Measurements from ENCODE around the gene CDC42BPA. TPM values are rescaled to one million over a fixed set of nuclear protein-coding genes. Genes with fewer than 3 reads are reported as not detected.

CDC42BPA gene
- total and polyA plus RNA-seq, 9 of the 15 experiments (the other 6 are each of a cell fraction or from before 2014, with no cell fraction given) = 8.0 to 77.5 (median 52.1) TPM

- TF ChIP-seq, protein P1, sequence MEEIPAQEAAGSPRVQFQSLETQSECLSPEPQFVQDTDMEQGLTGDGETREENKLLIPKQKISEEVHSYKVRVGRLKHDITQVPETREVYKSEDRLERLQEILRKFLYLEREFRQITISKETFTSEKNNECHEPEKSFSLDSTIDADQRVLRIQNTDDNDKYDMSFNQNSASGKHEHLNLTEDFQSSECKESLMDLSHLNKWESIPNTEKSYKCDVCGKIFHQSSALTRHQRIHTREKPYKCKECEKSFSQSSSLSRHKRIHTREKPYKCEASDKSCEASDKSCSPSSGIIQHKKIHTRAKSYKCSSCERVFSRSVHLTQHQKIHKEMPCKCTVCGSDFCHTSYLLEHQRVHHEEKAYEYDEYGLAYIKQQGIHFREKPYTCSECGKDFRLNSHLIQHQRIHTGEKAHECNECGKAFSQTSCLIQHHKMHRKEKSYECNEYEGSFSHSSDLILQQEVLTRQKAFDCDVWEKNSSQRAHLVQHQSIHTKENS (CRISPR knock-in tag; IDR thresholded peaks at IDR 0.05) = no peak
- TF ChIP-seq JUN (IDR thresholded peaks at IDR 0.05; ENCODE audit: borderline replicate concordance, low read depth, low read length) = no peak
- no peak for TF ChIP-seq JUN (CRISPR knock-in tag; IDR thresholded peaks at IDR 0.05; ENCODE audit: borderline replicate concordance)
- TF ChIP-seq WHSC1 (IDR thresholded peaks at IDR 0.05; ENCODE audit: low read length) = no peak
Observed at GRCh38 chr1:226973371-226973897, 344.9 kb downstream of the CDC42BPA start (continued).

- FAIRE-seq = no peak
- H3K27me3 ChIP-seq (ENCODE audit: control insufficient read depth in 2 of 2, insufficient read depth in 2 of 2, low read length in 2 of 2) = no peaks in the 10 kb centered on the region
- no peak for DNase-seq (ENCODE audit: extremely low read depth in 1 of 4, low spot score in 3 of 4)
- H3K4me1 ChIP-seq (replicated peaks in 1 of 2; ENCODE audit: control insufficient read depth in 2 of 2, insufficient read depth in 2 of 2, low read length in 2 of 2) = peaks cover 0 to 6% of the 10 kb centered on the region in 2 experiments; a peak in 1 of 5 replicates
- no peaks in the 10 kb centered on the region; the same call in 1 of the 2 replicates for H4K20me1 ChIP-seq (replicated peaks; ENCODE audit: control insufficient read depth, insufficient read depth, low read length)
- H3K9me3 ChIP-seq (replicated peaks; ENCODE audit: control insufficient read depth, insufficient read depth, low read depth, low read length) = no peaks in the 10 kb centered on the region
- ChIA-PET POLR2A (interaction anchor here (0.8 kb wide), 1 partner anchor 37 kb away, joined by 3 read pairs; no protein-coding TSS in a partner anchor), CTCF (ENCODE audit: low intra/inter-chr PET ratio) (no interaction called here)
- H3K4me2 ChIP-seq (ENCODE audit: insufficient read depth, low read length) = no peak overlapping the region
- intact Hi-C loops (cut with micrococcal nuclease) = no loop called here
- no TSS peak for BruUV-seq (replicated peaks)
- in situ Hi-C loops (cut with MboI) = no loop called here
- H3K36me3 ChIP-seq (ENCODE audit: control insufficient read depth, insufficient read depth, low read length) = peaks cover 8% of the 10 kb centered on the region; the same call in 2 of the 3 replicates
- H3K9me1 ChIP-seq (ENCODE audit: control insufficient read depth, insufficient read depth, low read length) = no peaks in the 10 kb centered on the region
- no peak for ATAC-seq
- H3K79me2 ChIP-seq (ENCODE audit: control insufficient read depth, insufficient read depth, low read length) = no peaks in the 10 kb centered on the region
- 88% methylated on average over 6 of the region's 6 CpGs for WGBS (ENCODE audit: insufficient coverage, low coverage, missing lambda C conversion rate)
- no peak overlapping the region for H3K27ac ChIP-seq (ENCODE audit: extremely low read depth, low read depth, low read length)
- H3K4me3 ChIP-seq = no peak overlapping the region
- no peak overlapping the region for H2AFZ ChIP-seq (ENCODE audit: low read depth, low read length)
- peak overlapping the region in 1 of 2 experiments; percentile 74; a peak in 2 of 4 replicates for H3K9ac ChIP-seq (ENCODE audit: insufficient read depth in 1 of 2, low read depth in 2 of 2, low read length in 2 of 2)
- TF ChIP-seq, protein P2, sequence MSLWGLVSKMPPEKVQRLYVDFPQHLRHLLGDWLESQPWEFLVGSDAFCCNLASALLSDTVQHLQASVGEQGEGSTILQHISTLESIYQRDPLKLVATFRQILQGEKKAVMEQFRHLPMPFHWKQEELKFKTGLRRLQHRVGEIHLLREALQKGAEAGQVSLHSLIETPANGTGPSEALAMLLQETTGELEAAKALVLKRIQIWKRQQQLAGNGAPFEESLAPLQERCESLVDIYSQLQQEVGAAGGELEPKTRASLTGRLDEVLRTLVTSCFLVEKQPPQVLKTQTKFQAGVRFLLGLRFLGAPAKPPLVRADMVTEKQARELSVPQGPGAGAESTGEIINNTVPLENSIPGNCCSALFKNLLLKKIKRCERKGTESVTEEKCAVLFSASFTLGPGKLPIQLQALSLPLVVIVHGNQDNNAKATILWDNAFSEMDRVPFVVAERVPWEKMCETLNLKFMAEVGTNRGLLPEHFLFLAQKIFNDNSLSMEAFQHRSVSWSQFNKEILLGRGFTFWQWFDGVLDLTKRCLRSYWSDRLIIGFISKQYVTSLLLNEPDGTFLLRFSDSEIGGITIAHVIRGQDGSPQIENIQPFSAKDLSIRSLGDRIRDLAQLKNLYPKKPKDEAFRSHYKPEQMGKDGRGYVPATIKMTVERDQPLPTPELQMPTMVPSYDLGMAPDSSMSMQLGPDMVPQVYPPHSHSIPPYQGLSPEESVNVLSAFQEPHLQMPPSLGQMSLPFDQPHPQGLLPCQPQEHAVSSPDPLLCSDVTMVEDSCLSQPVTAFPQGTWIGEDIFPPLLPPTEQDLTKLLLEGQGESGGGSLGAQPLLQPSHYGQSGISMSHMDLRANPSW (CRISPR knock-in tag; IDR thresholded peaks at IDR 0.05) = no peak
- TF ChIP-seq, protein P3, sequence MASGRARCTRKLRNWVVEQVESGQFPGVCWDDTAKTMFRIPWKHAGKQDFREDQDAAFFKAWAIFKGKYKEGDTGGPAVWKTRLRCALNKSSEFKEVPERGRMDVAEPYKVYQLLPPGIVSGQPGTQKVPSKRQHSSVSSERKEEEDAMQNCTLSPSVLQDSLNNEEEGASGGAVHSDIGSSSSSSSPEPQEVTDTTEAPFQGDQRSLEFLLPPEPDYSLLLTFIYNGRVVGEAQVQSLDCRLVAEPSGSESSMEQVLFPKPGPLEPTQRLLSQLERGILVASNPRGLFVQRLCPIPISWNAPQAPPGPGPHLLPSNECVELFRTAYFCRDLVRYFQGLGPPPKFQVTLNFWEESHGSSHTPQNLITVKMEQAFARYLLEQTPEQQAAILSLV (tag; IDR thresholded peaks at IDR 0.05) = no peak
- TF ChIP-seq RAD51 (IDR thresholded peaks at IDR 0.05; ENCODE audit: borderline replicate concordance, low read depth) (no peak), CCAR2 (IDR thresholded peaks at IDR 0.05; ENCODE audit: low read depth, low read length) (no peak), ZNF717 (CRISPR knock-in tag; IDR thresholded peaks at IDR 0.05) (no peak), SREBF2 (CRISPR knock-in tag; IDR thresholded peaks at IDR 0.05) (no peak), POLR2G (IDR thresholded peaks at IDR 0.05; ENCODE audit: low read depth, low read length) (no peak), RBM15 (IDR thresholded peaks at IDR 0.05; ENCODE audit: insufficient read depth, low read length) (no peak), TCFL5 (CRISPR knock-in tag; conservative IDR thresholded peaks at IDR 0.05) (no peak), ZFX (CRISPR knock-in tag; IDR thresholded peaks at IDR 0.05) (no peak), PHF21A (IDR thresholded peaks at IDR 0.05; ENCODE audit: borderline replicate concordance, low read depth) (no peak)
- TF ChIP-seq, protein P4, sequence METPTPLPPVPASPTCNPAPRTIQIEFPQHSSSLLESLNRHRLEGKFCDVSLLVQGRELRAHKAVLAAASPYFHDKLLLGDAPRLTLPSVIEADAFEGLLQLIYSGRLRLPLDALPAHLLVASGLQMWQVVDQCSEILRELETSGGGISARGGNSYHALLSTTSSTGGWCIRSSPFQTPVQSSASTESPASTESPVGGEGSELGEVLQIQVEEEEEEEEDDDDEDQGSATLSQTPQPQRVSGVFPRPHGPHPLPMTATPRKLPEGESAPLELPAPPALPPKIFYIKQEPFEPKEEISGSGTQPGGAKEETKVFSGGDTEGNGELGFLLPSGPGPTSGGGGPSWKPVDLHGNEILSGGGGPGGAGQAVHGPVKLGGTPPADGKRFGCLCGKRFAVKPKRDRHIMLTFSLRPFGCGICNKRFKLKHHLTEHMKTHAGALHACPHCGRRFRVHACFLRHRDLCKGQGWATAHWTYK (CRISPR knock-in tag; IDR thresholded peaks at IDR 0.05) = no peak
Observed at GRCh38 chr1:226972931-226973330, 345.4 kb downstream of the CDC42BPA start.
